ENCODE data around the gene DLG2. TPM values are rescaled to one million over a fixed set of nuclear protein-coding genes. Genes with fewer than 3 reads are reported as not detected.
"Not testable (repeated sequence)": the region's sequence is repeated elsewhere in the genome, so short reads cannot be mapped to it uniquely, and the experiment has no call there.

Gene DLG2
- total RNA-seq, 2 experiments from 2014 or later: 1.7 to 2.1 TPM

GRCh38 chr11:84806354-84806753 lies 820.8 kb downstream of the DLG2 start:
- CTCF ChIA-PET: no interaction called here
- POLR2A ChIA-PET: no interaction called here
- Mint-ChIP-seq H3K27ac (no peak overlapping the region), H3K4me3 (no peak overlapping the region), H3K27me3 (no peaks in the 10 kb centered on the region), H3K36me3 (ENCODE audit: low read depth) (peaks cover 2% of the 10 kb centered on the region), H3K4me1 (no peaks in the 10 kb centered on the region), H3K9me3 (ENCODE audit: low read depth) (peaks cover 23% of the 10 kb centered on the region)
- DNase-seq (no peak), ATAC-seq (no peak)
- intact Hi-C loops (cut with DNase I, micrococcal nuclease): no loop called here

GRCh38 chr11:84804041-84804440 lies 823.1 kb downstream of the DLG2 start:
- ChIA-PET CTCF (no interaction called here), POLR2A (no interaction called here)

GRCh38 chr11:84800755-84801346 lies 826.3 kb downstream of the DLG2 start:
- no peak for ATAC-seq
- Mint-ChIP-seq H3K36me3 (ENCODE audit: low read depth) (no peaks in the 10 kb centered on the region), H3K4me1 (no peaks in the 10 kb centered on the region), H3K27me3 (no peaks in the 10 kb centered on the region), H3K4me3 (no peak overlapping the region), H3K27ac (no peak overlapping the region), H3K9me3 (ENCODE audit: low read depth) (peaks cover 19% of the 10 kb centered on the region)
- ChIA-PET POLR2A (no interaction called here), CTCF (no interaction called here)
- no peak for DNase-seq
- intact Hi-C loops (cut with DNase I, micrococcal nuclease): no loop called here

More at GRCh38 chr11:84804041-84804440, 823.1 kb downstream of the DLG2 start:
- no peaks in the 10 kb centered on the region for H3K4me1 Mint-ChIP-seq
- H3K4me3 Mint-ChIP-seq: no peak overlapping the region
- no peak for ATAC-seq
- H3K9me3 Mint-ChIP-seq (ENCODE audit: low read depth): peaks cover 23% of the 10 kb centered on the region
- intact Hi-C loops (cut with DNase I, micrococcal nuclease): no loop called here
- DNase-seq: no peak
- peaks cover 2% of the 10 kb centered on the region for H3K36me3 Mint-ChIP-seq (ENCODE audit: low read depth)
- H3K27me3 Mint-ChIP-seq: no peaks in the 10 kb centered on the region
- H3K27ac Mint-ChIP-seq: no peak overlapping the region

GRCh38 chr11:84799112-84799511 lies 828.0 kb downstream of the DLG2 start:
- H3K36me3 Mint-ChIP-seq (ENCODE audit: low read depth): no peaks in the 10 kb centered on the region
- no peak for ATAC-seq
- CTCF ChIA-PET: interaction anchor here (1.2 kb wide), 1 partner anchor 37 kb away, joined by 3 read pairs; no protein-coding TSS in a partner anchor

GRCh38 chr11:84795698-84796097 lies 831.4 kb downstream of the DLG2 start:
- Mint-ChIP-seq H3K27ac (no peak overlapping the region), H3K36me3 (ENCODE audit: low read depth) (no peaks in the 10 kb centered on the region), H3K4me1 (no peaks in the 10 kb centered on the region), H3K9me3 (ENCODE audit: low read depth) (peaks cover 20% of the 10 kb centered on the region), H3K27me3 (no peaks in the 10 kb centered on the region), H3K4me3 (no peak overlapping the region)
- CTCF ChIA-PET: interaction anchor here (0.7 kb wide), 1 partner anchor 10 kb away, joined by 3 read pairs; no protein-coding TSS in a partner anchor
- DNase-seq (no peak), ATAC-seq (no peak)
- POLR2A ChIA-PET: no interaction called here
- intact Hi-C loops (cut with DNase I, micrococcal nuclease): no loop called here

More at GRCh38 chr11:84799112-84799511, 828.0 kb downstream of the DLG2 start:
- H3K4me3 Mint-ChIP-seq: no peak overlapping the region
- intact Hi-C loops (cut with DNase I, micrococcal nuclease): no loop called here
- H3K9me3 Mint-ChIP-seq (ENCODE audit: low read depth): peaks cover 11% of the 10 kb centered on the region
- H3K27me3 Mint-ChIP-seq: no peaks in the 10 kb centered on the region
- POLR2A ChIA-PET: no interaction called here
- H3K27ac Mint-ChIP-seq: no peak overlapping the region
- no peaks in the 10 kb centered on the region for H3K4me1 Mint-ChIP-seq
- DNase-seq: no peak

GRCh38 chr11:84794663-84795443 lies 832.3 kb downstream of the DLG2 start:
- POLR2A ChIA-PET: no interaction called here
- Mint-ChIP-seq H3K27ac (no peak overlapping the region), H3K9me3 (ENCODE audit: low read depth) (peaks cover 26% of the 10 kb centered on the region), H3K4me3 (no peak overlapping the region), H3K27me3 (no peaks in the 10 kb centered on the region), H3K36me3 (ENCODE audit: low read depth) (no peaks in the 10 kb centered on the region), H3K4me1 (no peaks in the 10 kb centered on the region)
- ATAC-seq (no peak), DNase-seq (no peak)
- intact Hi-C loops (cut with DNase I, micrococcal nuclease): no loop called here
- CTCF ChIA-PET: interaction anchor here (0.7 kb wide), 1 partner anchor 9 kb away, joined by 3 read pairs; no protein-coding TSS in a partner anchor

GRCh38 chr11:84793318-84793717 lies 833.8 kb downstream of the DLG2 start:
- H3K9me3 Mint-ChIP-seq (ENCODE audit: low read depth): peaks cover 29% of the 10 kb centered on the region
- H3K36me3 Mint-ChIP-seq (ENCODE audit: low read depth): no peaks in the 10 kb centered on the region
- CTCF ChIA-PET: no interaction called here
- intact Hi-C loops (cut with DNase I, micrococcal nuclease): no loop called here
- H3K4me1 Mint-ChIP-seq: no peaks in the 10 kb centered on the region
- DNase-seq (no peak), ATAC-seq (no peak)
- H3K27me3 Mint-ChIP-seq: no peaks in the 10 kb centered on the region
- POLR2A ChIA-PET: no interaction called here
- no peak overlapping the region for H3K4me3 Mint-ChIP-seq
- H3K27ac Mint-ChIP-seq: no peak overlapping the region

GRCh38 chr11:84790849-84791427 lies 836.2 kb downstream of the DLG2 start:
- ChIA-PET POLR2A (no interaction called here), CTCF (no interaction called here)
- Mint-ChIP-seq H3K9me3 (ENCODE audit: low read depth) (peaks cover 24% of the 10 kb centered on the region), H3K4me1 (no peaks in the 10 kb centered on the region), H3K27ac (no peak overlapping the region), H3K4me3 (no peak overlapping the region), H3K36me3 (ENCODE audit: low read depth) (no peaks in the 10 kb centered on the region), H3K27me3 (no peaks in the 10 kb centered on the region)
- intact Hi-C loops (cut with DNase I, micrococcal nuclease): no loop called here
- ATAC-seq: no peak
- no peak for DNase-seq

GRCh38 chr11:84788220-84788619 lies 838.9 kb downstream of the DLG2 start:
- no peaks in the 10 kb centered on the region for H3K36me3 Mint-ChIP-seq (ENCODE audit: low read depth)
- CTCF ChIA-PET: no interaction called here
- DNase-seq: no peak
- intact Hi-C loops (cut with DNase I, micrococcal nuclease): no loop called here
- no peaks in the 10 kb centered on the region for H3K4me1 Mint-ChIP-seq
- ATAC-seq: no peak
- H3K4me3 Mint-ChIP-seq: no peak overlapping the region
- POLR2A ChIA-PET: no interaction called here
- H3K27ac Mint-ChIP-seq: no peak overlapping the region
- no peaks in the 10 kb centered on the region for H3K27me3 Mint-ChIP-seq
- H3K9me3 Mint-ChIP-seq (ENCODE audit: low read depth): peaks cover 20% of the 10 kb centered on the region

- H3K9me3 Mint-ChIP-seq (ENCODE audit: low read depth); H3K4me3 Mint-ChIP-seq; intact Hi-C loops (cut with DNase I, micrococcal nuclease); POLR2A ChIA-PET; DNase-seq; H3K27ac Mint-ChIP-seq; H3K27me3 Mint-ChIP-seq; H3K4me1 Mint-ChIP-seq; H3K36me3 Mint-ChIP-seq (ENCODE audit: low read depth); ATAC-seq: not testable (repeated sequence)
- CTCF ChIA-PET: interaction anchor here (0.7 kb wide), 2 partner anchors 25 to 1895 kb away, joined by 3 read pairs; no protein-coding TSS in a partner anchor
These were observed 843.0 kb downstream of the DLG2 start for GRCh38 chr11:84784158-84784557.

- POLR2A ChIA-PET: no interaction called here
- no peaks in the 10 kb centered on the region for H3K27me3 Mint-ChIP-seq
- CTCF ChIA-PET: interaction anchor here (0.7 kb wide), 1 partner anchor 175 kb away, joined by 3 read pairs; no protein-coding TSS in a partner anchor
These were observed 846.4 kb downstream of the DLG2 start for GRCh38 chr11:84780689-84781293.

More at GRCh38 chr11:84780689-84781293, 846.4 kb downstream of the DLG2 start:
- peaks cover 20% of the 10 kb centered on the region for H3K9me3 Mint-ChIP-seq (ENCODE audit: low read depth)
- no peak overlapping the region for H3K4me3 Mint-ChIP-seq
- intact Hi-C loops (cut with DNase I, micrococcal nuclease): no loop called here
- no peak for DNase-seq
- H3K27ac Mint-ChIP-seq: no peak overlapping the region
- no peak for ATAC-seq
- peaks cover 1% of the 10 kb centered on the region for H3K36me3 Mint-ChIP-seq (ENCODE audit: low read depth)
- H3K4me1 Mint-ChIP-seq: no peaks in the 10 kb centered on the region
